GM12873 (cell line): Measurements from ENCODE around the gene SRD5A1.

Experiments
- TF ChIP-seq, protein P1 (sequence below): IDR thresholded peaks from 2 replicates; pipeline ENCODE4 v1.5.1; 2012; ENCODE audit warnings: low read depth, mild to moderate bottlenecking, moderate library complexity, low read length, control low read depth; ENCODE audit not compliant: insufficient read depth; ENCODE audit errors: missing control alignments

SRD5A1 gene

DNA sequence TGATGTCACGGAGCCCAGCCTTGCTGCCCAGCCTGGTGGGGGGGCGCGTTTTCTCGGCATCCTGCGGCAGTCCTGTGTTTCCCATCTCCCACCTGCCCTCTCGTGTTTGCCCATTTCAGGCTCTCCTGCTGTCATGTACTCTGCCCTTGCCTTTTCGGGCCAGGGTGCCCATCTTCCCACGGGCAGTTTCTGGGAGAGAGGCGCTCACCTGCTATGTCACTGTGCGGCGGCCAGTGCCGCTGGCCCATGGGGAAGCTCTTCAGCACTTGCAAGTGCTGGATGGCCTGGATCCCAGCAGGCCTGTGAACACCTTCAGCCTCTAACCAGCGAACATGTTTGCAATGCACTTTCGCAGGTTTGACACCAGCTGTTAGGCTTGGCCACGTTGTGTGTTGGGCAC is 33.5 kb downstream of the SRD5A1 start:
- TF ChIP-seq, protein P1, sequence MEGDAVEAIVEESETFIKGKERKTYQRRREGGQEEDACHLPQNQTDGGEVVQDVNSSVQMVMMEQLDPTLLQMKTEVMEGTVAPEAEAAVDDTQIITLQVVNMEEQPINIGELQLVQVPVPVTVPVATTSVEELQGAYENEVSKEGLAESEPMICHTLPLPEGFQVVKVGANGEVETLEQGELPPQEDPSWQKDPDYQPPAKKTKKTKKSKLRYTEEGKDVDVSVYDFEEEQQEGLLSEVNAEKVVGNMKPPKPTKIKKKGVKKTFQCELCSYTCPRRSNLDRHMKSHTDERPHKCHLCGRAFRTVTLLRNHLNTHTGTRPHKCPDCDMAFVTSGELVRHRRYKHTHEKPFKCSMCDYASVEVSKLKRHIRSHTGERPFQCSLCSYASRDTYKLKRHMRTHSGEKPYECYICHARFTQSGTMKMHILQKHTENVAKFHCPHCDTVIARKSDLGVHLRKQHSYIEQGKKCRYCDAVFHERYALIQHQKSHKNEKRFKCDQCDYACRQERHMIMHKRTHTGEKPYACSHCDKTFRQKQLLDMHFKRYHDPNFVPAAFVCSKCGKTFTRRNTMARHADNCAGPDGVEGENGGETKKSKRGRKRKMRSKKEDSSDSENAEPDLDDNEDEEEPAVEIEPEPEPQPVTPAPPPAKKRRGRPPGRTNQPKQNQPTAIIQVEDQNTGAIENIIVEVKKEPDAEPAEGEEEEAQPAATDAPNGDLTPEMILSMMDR = no peak

DNA sequence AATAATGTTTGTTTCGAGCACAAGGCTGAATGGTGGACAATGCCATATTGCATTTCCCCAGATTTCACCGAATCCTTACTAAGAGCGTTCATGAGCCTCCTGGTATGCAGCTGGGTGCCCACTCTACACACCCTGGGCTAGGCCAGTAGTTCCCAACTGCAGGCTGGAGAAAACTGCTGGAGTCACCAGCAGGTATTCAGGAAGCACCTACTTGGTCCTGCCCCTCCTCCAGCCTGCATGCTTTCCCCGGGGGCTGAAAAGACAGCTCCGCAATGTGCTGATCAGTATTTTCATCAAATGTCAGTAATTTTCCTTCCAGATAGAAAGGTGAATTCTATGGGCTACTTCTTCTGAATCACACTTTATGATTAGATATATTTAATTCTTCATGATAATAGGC is 34.4 kb downstream of the SRD5A1 start:
- TF ChIP-seq, protein P1 = no peak

DNA sequence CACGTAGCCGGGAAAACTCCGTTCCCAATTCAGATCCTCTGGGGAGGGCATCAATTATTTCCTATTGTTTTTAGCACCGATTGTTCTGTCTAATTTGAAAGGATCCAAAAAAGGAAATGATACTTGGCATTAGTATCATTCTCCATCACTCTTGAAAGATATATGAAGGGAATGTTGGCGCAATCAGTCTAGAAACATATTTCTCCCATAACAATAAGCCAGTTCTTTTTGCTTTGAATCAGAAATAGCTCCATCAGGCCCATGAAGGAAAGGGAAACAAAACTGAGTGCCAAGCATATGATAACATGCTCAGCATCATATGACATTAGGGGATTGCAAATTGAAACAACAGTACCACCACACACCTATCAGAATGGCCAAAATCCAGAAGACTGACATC is 39.8 kb downstream of the SRD5A1 start:
- TF ChIP-seq, protein P1 = no peak

DNA sequence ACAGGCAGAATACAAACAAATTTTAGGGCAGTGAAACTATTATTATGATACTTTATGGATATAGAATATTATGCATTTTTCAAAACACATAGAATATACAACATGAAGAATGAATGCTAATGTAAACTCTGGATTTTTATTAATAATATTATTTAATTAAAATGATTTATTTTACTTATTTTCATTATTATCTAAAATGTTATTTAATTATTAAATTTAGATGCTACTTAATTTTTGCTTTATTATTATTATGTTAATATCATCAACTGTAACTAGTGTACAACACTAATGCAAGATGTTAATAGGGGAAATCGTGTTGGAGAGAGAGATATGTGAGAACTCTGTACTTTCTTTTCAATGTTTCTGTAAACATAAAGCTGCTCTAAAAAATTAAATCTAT is 40.7 kb downstream of the SRD5A1 start:
- TF ChIP-seq, protein P1 = no peak

DNA sequence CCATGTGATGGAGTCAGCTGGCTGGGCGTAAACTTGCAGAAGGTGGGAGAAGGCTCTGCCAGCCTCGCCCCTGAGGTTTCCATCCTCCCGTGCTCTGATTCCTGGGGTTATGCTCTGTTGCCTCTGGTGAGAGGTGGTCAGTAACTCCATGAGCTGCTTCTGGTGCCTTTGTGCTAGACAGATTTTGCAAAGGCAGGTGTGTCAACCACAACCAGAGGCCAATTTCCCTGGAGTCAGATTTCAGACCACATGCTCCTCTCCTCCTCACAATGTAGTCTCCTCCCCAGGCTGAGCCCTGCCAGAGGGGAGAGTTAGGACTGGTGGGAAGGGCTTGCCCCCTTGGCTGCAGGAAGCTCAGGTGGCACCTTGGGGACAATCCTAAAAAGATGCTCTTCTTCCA is 41.2 kb downstream of the SRD5A1 start:
- TF ChIP-seq, protein P1 = no peak

DNA sequence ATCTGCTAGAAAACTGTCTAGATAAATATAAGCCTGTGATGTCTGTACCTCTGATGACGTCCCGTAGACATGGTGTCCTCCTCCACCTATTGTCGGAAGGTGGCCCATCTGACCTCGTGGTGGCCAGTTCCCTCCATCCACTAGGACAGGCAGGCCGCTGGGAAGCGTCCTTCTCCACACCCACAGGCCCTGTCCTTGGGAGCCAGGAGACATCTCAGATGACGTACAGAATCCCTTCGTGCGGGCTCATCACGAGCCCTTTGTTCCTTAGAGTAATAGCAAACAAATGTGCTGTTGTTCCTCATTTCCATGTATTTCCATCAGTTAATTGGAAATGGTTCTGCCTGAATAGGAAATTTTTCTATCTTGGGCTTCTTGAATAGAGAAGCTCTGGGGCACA is 41.6 kb downstream of the SRD5A1 start:
- TF ChIP-seq, protein P1 = no peak

DNA sequence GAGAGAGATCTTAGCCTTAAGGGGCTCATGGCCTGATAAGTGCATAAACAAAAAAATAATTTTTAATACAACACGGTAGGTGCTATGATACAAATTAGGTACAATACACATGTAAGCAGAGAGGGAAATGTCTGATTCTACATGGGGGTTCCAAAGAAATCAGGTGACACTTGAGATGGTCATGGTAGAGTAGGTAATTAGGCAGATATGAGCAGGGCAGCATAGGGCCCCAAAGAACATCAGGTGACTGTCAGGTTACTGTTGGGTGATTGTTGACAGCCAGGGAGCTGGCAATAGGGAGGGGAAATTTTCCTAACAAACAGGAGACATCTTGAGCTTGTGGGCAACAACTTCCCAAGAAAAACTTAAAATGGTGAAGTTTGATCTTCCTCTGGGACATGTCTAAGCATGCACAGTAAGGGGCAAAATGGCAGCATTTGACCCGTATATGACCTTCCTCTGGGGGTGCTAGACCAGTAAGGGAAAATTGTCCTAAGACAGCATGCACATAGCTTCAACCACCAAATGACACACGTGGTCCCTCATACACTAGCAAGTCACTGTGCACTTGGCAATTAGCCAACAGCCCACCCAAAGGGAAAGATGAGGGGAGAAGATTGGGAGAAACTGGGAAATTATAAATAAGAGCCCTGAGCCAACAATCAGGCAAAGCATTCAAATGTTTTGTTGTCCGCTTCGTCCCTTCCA is 42.7 kb downstream of the SRD5A1 start:
- TF ChIP-seq, protein P1 = peak; percentile 41
